AG04450 (cell line): Measurements from ENCODE around the gene ALPI. TPM values are rescaled to one million over a fixed set of nuclear protein-coding genes. Genes with fewer than 3 reads are reported as not detected.
"Not testable (repeated sequence)": the region's sequence is repeated elsewhere in the genome, so short reads cannot be mapped to it uniquely, and the experiment has no call there.

ENCODE experiments used
- CTCF ChIA-PET: fragments of 300-600, 350-600 bp; formaldehyde crosslinking; extraction: SDS; loops from one replicate; lab custom pipeline; 2022; ENCODE audit warnings: antibody characterized with exemption, inconsistent platforms; lab: Charles Lee
- POLR2A ChIA-PET: fragments of 350-600 bp; formaldehyde crosslinking; extraction: SDS; loops from one replicate; lab custom pipeline; 2021; ENCODE audit warnings: antibody characterized with exemption, inconsistent platforms; lab: Yijun Ruan, JAX
- DNase-seq: peaks from one replicate; pipeline ENCODE4 v3.0.0-alpha.2; 2011; ENCODE audit warnings: low read depth, low spot score
- H3K27ac ChIP-seq: one replicate; pipeline ENCODE4 v1.5.1; 2012; ENCODE audit warnings: low read depth, low read length, control low read depth
- H3K27me3 ChIP-seq: one replicate; pipeline ENCODE4 v1.6.0; 2012; ENCODE audit warnings: low read length; ENCODE audit not compliant: control insufficient read depth, insufficient read depth
- H3K4me3 ChIP-seq: 2 replicates; pipeline ENCODE4 v1.5.1; 2011; ENCODE audit warnings: mild to moderate bottlenecking, low read depth, low read length, control low read depth
- H3K9me3 ChIP-seq: 2 replicates; pipeline ENCODE4 v1.5.1; 2012; ENCODE audit warnings: low read length; ENCODE audit not compliant: control insufficient read depth, insufficient read depth
- CTCF ChIP-seq: IDR thresholded peaks from 2 replicates; pipeline ENCODE4 v1.5.1; 2011; ENCODE audit warnings: low read depth, low read length, control low read depth, inconsistent platforms
- polyA plus RNA-seq: library from polyadenylated mRNA; depleted of rRNA; stranded (reverse); fragments of >200 nt; gene quantifications from 2 replicates; pipeline ENCODE4 v1.2.3, GENCODE V29; 2011

ALPI gene
- polyA plus RNA-seq, 1 experiment, result not detected

GRCh38 chr2:232432598-232433184, 23.3 kb upstream of the ALPI start:
- CTCF ChIA-PET, result no interaction called here
- peaks cover 16% of the 10 kb centered on the region for H3K27me3 ChIP-seq
- POLR2A ChIA-PET, result no interaction called here
- no peak for TF ChIP-seq CTCF
- H3K27ac ChIP-seq, result no peak overlapping the region
- no peak overlapping the region for H3K4me3 ChIP-seq
- no peaks in the 10 kb centered on the region for H3K9me3 ChIP-seq
- no peak for DNase-seq

GRCh38 chr2:232433622-232434021, 22.3 kb upstream of the ALPI start:
- POLR2A ChIA-PET, H3K9me3 ChIP-seq, DNase-seq, H3K27ac ChIP-seq, CTCF ChIA-PET, H3K4me3 ChIP-seq: not testable (repeated sequence)
- peaks cover 16% of the 10 kb centered on the region for H3K27me3 ChIP-seq

GRCh38 chr2:232434091-232434490, 21.9 kb upstream of the ALPI start:
- CTCF ChIA-PET, result no interaction called here

GRCh38 chr2:232434563-232435374, 21.2 kb upstream of the ALPI start:
- no peak for TF ChIP-seq CTCF
- Histone ChIP-seq H3K27me3 (peaks cover 16% of the 10 kb centered on the region), H3K27ac (no peak overlapping the region), H3K9me3 (no peaks in the 10 kb centered on the region), H3K4me3 (no peak overlapping the region)
- DNase-seq, result no peak
- ChIA-PET CTCF (no interaction called here), POLR2A (no interaction called here)

More at GRCh38 chr2:232434091-232434490, 21.9 kb upstream of the ALPI start:
- Histone ChIP-seq H3K27me3 (peaks cover 16% of the 10 kb centered on the region), H3K9me3 (no peaks in the 10 kb centered on the region), H3K4me3 (no peak overlapping the region), H3K27ac (no peak overlapping the region)
- POLR2A ChIA-PET, result no interaction called here
- TF ChIP-seq CTCF, result no peak
- DNase-seq, result no peak

- ChIA-PET CTCF (no interaction called here), POLR2A (no interaction called here)
- Histone ChIP-seq H3K9me3 (no peaks in the 10 kb centered on the region), H3K4me3 (no peak overlapping the region), H3K27me3 (peaks cover 16% of the 10 kb centered on the region), H3K27ac (no peak overlapping the region)
- DNase-seq, result no peak
- no peak for TF ChIP-seq CTCF
These were observed 20.6 kb upstream of the ALPI start for GRCh38 chr2:232435375-232435648.
